ENCODE results near the gene PLGRKT. TPM values are rescaled to one million over a fixed set of nuclear protein-coding genes. Genes with fewer than 3 reads are reported as not detected.

Gene PLGRKT
- total RNA-seq, 1 experiment from 2014 or later, result 21.6 TPM

- DNase-seq (ENCODE audit: unreplicated experiment), result no peak
- BruUV-seq (replicated peaks), result no TSS peak
- Mint-ChIP-seq H3K4me3 (ENCODE audit: unreplicated experiment) (no peak overlapping the region), H3K9me3 (ENCODE audit: unreplicated experiment) (no peaks in the 10 kb centered on the region), H3K27me3 (ENCODE audit: insufficient read depth, unreplicated experiment) (no peaks in the 10 kb centered on the region), H3K27ac (ENCODE audit: low read depth, unreplicated experiment) (no peak overlapping the region), H3K36me3 (ENCODE audit: insufficient read depth, unreplicated experiment) (peaks cover 11% of the 10 kb centered on the region), H3K4me1 (ENCODE audit: insufficient read depth, unreplicated experiment) (no peaks in the 10 kb centered on the region)
- TF ChIP-seq, protein P1, sequence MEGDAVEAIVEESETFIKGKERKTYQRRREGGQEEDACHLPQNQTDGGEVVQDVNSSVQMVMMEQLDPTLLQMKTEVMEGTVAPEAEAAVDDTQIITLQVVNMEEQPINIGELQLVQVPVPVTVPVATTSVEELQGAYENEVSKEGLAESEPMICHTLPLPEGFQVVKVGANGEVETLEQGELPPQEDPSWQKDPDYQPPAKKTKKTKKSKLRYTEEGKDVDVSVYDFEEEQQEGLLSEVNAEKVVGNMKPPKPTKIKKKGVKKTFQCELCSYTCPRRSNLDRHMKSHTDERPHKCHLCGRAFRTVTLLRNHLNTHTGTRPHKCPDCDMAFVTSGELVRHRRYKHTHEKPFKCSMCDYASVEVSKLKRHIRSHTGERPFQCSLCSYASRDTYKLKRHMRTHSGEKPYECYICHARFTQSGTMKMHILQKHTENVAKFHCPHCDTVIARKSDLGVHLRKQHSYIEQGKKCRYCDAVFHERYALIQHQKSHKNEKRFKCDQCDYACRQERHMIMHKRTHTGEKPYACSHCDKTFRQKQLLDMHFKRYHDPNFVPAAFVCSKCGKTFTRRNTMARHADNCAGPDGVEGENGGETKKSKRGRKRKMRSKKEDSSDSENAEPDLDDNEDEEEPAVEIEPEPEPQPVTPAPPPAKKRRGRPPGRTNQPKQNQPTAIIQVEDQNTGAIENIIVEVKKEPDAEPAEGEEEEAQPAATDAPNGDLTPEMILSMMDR (IDR thresholded peaks at IDR 0.05; ENCODE audit: unreplicated experiment), result no peak
- intact Hi-C loops (cut with micrococcal nuclease), result no loop called here
- ChIA-PET POLR2A (no interaction called here), CTCF (interaction anchor here (0.6 kb wide), 1 partner anchor 244 kb away, joined by 3 read pairs; no protein-coding TSS in a partner anchor)
Observed at GRCh38 chr9:5430912-5431311, 6.8 kb downstream of the PLGRKT start.

DNA sequence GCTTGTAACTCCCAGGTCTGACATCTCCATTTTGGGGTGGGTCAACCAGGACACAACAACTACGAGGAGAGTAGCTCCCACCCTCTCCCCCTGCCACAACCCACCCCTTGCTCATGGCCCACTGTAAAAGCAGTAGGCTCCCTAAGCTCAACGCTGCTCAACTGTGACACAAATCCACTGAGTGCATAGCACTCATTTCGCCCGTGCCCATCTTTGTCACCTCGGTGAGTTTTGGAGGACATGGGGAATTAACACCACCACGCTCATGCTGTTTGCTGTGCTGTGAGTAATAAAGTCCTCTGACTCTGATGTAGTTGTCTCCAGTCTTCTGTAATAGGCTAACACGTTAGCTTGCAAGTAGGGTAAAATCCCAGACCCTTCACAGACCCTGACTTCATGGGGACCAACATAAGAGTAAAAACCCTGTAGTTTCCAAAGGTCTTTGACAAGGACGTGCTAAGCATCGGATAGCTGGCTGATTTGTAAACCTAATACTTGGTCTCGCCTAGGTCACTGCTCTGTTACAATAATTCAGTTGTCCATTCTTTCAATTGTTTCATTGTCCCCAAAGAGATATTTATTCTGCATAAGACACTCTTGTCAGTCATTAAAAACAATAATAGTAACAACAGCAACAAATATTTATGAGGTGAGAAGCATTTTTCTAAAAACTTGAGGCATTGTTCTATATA is 7.7 kb downstream of the PLGRKT start:
- TF ChIP-seq, protein P1 (IDR thresholded peaks at IDR 0.05; ENCODE audit: unreplicated experiment), result no peak
- no TSS peak for BruUV-seq (replicated peaks)
- intact Hi-C loops (cut with micrococcal nuclease), result loop anchor here (5.0 kb wide), 1 partner anchor 668 kb away; no protein-coding TSS in a partner anchor
- Mint-ChIP-seq H3K27me3 (ENCODE audit: insufficient read depth, unreplicated experiment) (no peaks in the 10 kb centered on the region), H3K27ac (ENCODE audit: low read depth, unreplicated experiment) (no peak overlapping the region), H3K4me3 (ENCODE audit: unreplicated experiment) (no peak overlapping the region), H3K4me1 (ENCODE audit: insufficient read depth, unreplicated experiment) (no peaks in the 10 kb centered on the region), H3K36me3 (ENCODE audit: insufficient read depth, unreplicated experiment) (peaks cover 11% of the 10 kb centered on the region), H3K9me3 (ENCODE audit: unreplicated experiment) (no peaks in the 10 kb centered on the region)
- ChIA-PET CTCF (interaction anchor here (0.9 to 2.3 kb wide), 6 partner anchors 12 to 671 kb away, joined by 3 to 9 read pairs (median 4); partner anchors contain the start of genes CD274 and INSL6), POLR2A (no interaction called here)
- DNase-seq (ENCODE audit: unreplicated experiment), result no peak

- DNase-seq (ENCODE audit: unreplicated experiment), result no peak
- no TSS peak for BruUV-seq (replicated peaks)
- no peaks in the 10 kb centered on the region for H3K9me3 Mint-ChIP-seq (ENCODE audit: unreplicated experiment)
- ChIA-PET POLR2A (no interaction called here), CTCF (interaction anchor here (0.8 to 2.3 kb wide), 6 partner anchors 13 to 670 kb away, joined by 3 to 9 read pairs (median 4); partner anchors contain the start of genes CD274 and INSL6)
- intact Hi-C loops (cut with micrococcal nuclease), result loop anchor here (5.0 kb wide), 1 partner anchor 667 kb away; no protein-coding TSS in a partner anchor
- TF ChIP-seq, protein P1 (IDR thresholded peaks at IDR 0.05; ENCODE audit: unreplicated experiment), result no peak
- H3K4me1 Mint-ChIP-seq (ENCODE audit: insufficient read depth, unreplicated experiment), result no peaks in the 10 kb centered on the region
- peaks cover 11% of the 10 kb centered on the region for H3K36me3 Mint-ChIP-seq (ENCODE audit: insufficient read depth, unreplicated experiment)
- no peak overlapping the region for H3K4me3 Mint-ChIP-seq (ENCODE audit: unreplicated experiment)
- no peaks in the 10 kb centered on the region for H3K27me3 Mint-ChIP-seq (ENCODE audit: insufficient read depth, unreplicated experiment)
- no peak overlapping the region for H3K27ac Mint-ChIP-seq (ENCODE audit: low read depth, unreplicated experiment)
Observed at GRCh38 chr9:5428794-5429528, 8.8 kb downstream of the PLGRKT start.

GRCh38 chr9:5428172-5428571 is 9.6 kb downstream of the PLGRKT start:
- peaks cover 7% of the 10 kb centered on the region for H3K36me3 Mint-ChIP-seq (ENCODE audit: insufficient read depth, unreplicated experiment)
- DNase-seq (ENCODE audit: unreplicated experiment), result no peak
- no peak overlapping the region for H3K27ac Mint-ChIP-seq (ENCODE audit: low read depth, unreplicated experiment)
- POLR2A ChIA-PET, result no interaction called here
- no peaks in the 10 kb centered on the region for H3K27me3 Mint-ChIP-seq (ENCODE audit: insufficient read depth, unreplicated experiment)
- BruUV-seq (replicated peaks), result no TSS peak
- H3K4me1 Mint-ChIP-seq (ENCODE audit: insufficient read depth, unreplicated experiment), result no peaks in the 10 kb centered on the region
- TF ChIP-seq, protein P1 (IDR thresholded peaks at IDR 0.05; ENCODE audit: unreplicated experiment), result no peak
- no peaks in the 10 kb centered on the region for H3K9me3 Mint-ChIP-seq (ENCODE audit: unreplicated experiment)
- no peak overlapping the region for H3K4me3 Mint-ChIP-seq (ENCODE audit: unreplicated experiment)
- intact Hi-C loops (cut with micrococcal nuclease), result loop anchor here (5.0 kb wide), 1 partner anchor 666 kb away; no protein-coding TSS in a partner anchor
- CTCF ChIA-PET, result interaction anchor here (0.8 to 2.3 kb wide), 3 partner anchors 14 to 242 kb away, joined by 3 to 9 read pairs (median 7); partner anchors contain the start of genes CD274 and INSL6

All from MCF 10A (cell line).